ENCODE data around the gene C1orf35. TPM values are rescaled to one million over a fixed set of nuclear protein-coding genes. Genes with fewer than 3 reads are reported as not detected.
A peak's percentile ranks its signal among the peaks of the same experiment; 100 is the strongest.

The C1orf35 gene
- total and polyA plus RNA-seq, 2 of the 8 experiments (the other 6 are each of a cell fraction or from before 2014, with no cell fraction given), result 18.6 to 19.9 TPM

GRCh38 chr1:228099331-228099732 lies 3.8 kb downstream of the C1orf35 start:
- no peak overlapping the region for H2BK15ac ChIP-seq (ENCODE audit: low read length)
- 92% methylated on average over 4 of the region's 4 CpGs; no CpG with 5 or more reads in 1 of the 2 experiments for WGBS, 2 experiments (ENCODE audit: extremely low coverage in 1 of 2, insufficient coverage in 1 of 2, insufficient read length in 1 of 2, insufficient replicate concordance in 2 of 2, low coverage in 1 of 2, low lambda C conversion rate in 2 of 2, missing lambda C conversion rate in 1 of 2)
- no peak overlapping the region for H3K9ac ChIP-seq (replicated peaks in 1 of 4; ENCODE audit: extremely low read depth in 1 of 4, low read depth in 3 of 4, low read length in 3 of 4)
- H4K91ac ChIP-seq (replicated peaks; ENCODE audit: insufficient read length, low read length), result no peak overlapping the region
- no peak for DNase-seq (ENCODE audit: low read depth in 1 of 2, low spot score in 2 of 2)
- peaks cover 0 to 2% (median 0%) of the 10 kb centered on the region in 4 experiments; a peak in 1 of 7 replicates for H3K4me1 ChIP-seq (replicated peaks in 1 of 4; ENCODE audit: control insufficient read depth in 3 of 4, insufficient read depth in 4 of 4, low read length in 3 of 4)
- ChIA-PET CTCF (ENCODE audit: partially characterized antibody) (interaction anchor here (0.5 to 3.8 kb wide), 8 partner anchors 9 to 103 kb away, joined by 3 to 13 read pairs (median 5); no protein-coding TSS in a partner anchor), POLR2A (ENCODE audit: partially characterized antibody) (interaction anchor here (0.6 to 5.6 kb wide), 6 partner anchors 10 to 1314 kb away, joined by 3 to 53 read pairs (median 4); partner anchors contain the start of gene ARF1)
- no peak overlapping the region for H3K14ac ChIP-seq (ENCODE audit: insufficient read length)
- no peak overlapping the region for H4K5ac ChIP-seq (ENCODE audit: insufficient read length, low read depth, low read length)
- H3K79me2 ChIP-seq (ENCODE audit: control insufficient read depth in 1 of 2, insufficient read depth in 2 of 2, low read length in 2 of 2), result peaks cover under 1 to 28% of the 10 kb centered on the region in 2 experiments; a peak in 2 of 4 replicates
- no peak overlapping the region for H2BK5ac ChIP-seq (ENCODE audit: low read depth, low read length)
- peaks cover 6% of the 10 kb centered on the region; the same call in 1 of the 2 replicates for H3K23me2 ChIP-seq (ENCODE audit: low read depth, low read length)
- peak in 1 of 2 experiments; percentile 27; a peak in 1 of 3 replicates for TF ChIP-seq POLR2A (IDR thresholded peaks at IDR 0.05; ENCODE audit: control extremely low read depth in 1 of 2, low read depth in 2 of 2, low read length in 2 of 2)
- TF ChIP-seq HDAC2 (IDR thresholded peaks at IDR 0.05; ENCODE audit: borderline replicate concordance in 1 of 2, low read depth in 2 of 2, low read length in 2 of 2), result no peak
- no peak overlapping the region for H4K8ac ChIP-seq (ENCODE audit: extremely low read depth, insufficient read depth, low read length)
- no peak overlapping the region for H2BK12ac ChIP-seq (ENCODE audit: low read depth, low read length)
- no peaks in the 10 kb centered on the region; a peak in 1 of 7 replicates for H3K27me3 ChIP-seq (replicated peaks in 1 of 4; ENCODE audit: control insufficient read depth in 3 of 4, extremely low read depth in 1 of 4, insufficient read depth in 3 of 4, low read length in 3 of 4)
- no peak overlapping the region for H3K4ac ChIP-seq (replicated peaks; ENCODE audit: insufficient read length, low read depth, low read length)
- no peak for FAIRE-seq
- no peak overlapping the region for H3K56ac ChIP-seq (replicated peaks; ENCODE audit: insufficient read length, low read depth, low read length)
- peaks cover 23% of the 10 kb centered on the region for H3K79me1 ChIP-seq (ENCODE audit: low read depth, low read length)
- no peak overlapping the region for H3K27ac ChIP-seq (ENCODE audit: low read depth, low read length)
- no peak overlapping the region for H3K4me3 ChIP-seq (ENCODE audit: extremely low read depth in 1 of 4, insufficient read depth in 2 of 4, low read depth in 3 of 4, low read length in 4 of 4)
- H3K18ac ChIP-seq (ENCODE audit: extremely low read depth, low read length), result no peak overlapping the region
- no peak overlapping the region for H2AFZ ChIP-seq (ENCODE audit: low read length)
- H3K36me3 ChIP-seq (ENCODE audit: control insufficient read depth in 2 of 4, insufficient read depth in 4 of 4, low read length in 3 of 4), result peaks cover 13 to 38% (median 19%) of the 10 kb centered on the region in 4 experiments; a peak in 7 of 8 replicates
- no peak overlapping the region for H3K4me2 ChIP-seq (ENCODE audit: insufficient read depth in 1 of 2, low read depth in 2 of 2, low read length in 2 of 2)
- H2AK5ac ChIP-seq (ENCODE audit: low read depth, low read length), result no peak overlapping the region
- no peak overlapping the region for H2BK120ac ChIP-seq (replicated peaks; ENCODE audit: low read depth, low read length)
- peaks cover 0 to 1% of the 10 kb centered on the region in 2 experiments; a peak in 2 of 4 replicates for H3K9me3 ChIP-seq (ENCODE audit: insufficient read depth in 2 of 2, low read depth in 1 of 2, low read length in 1 of 2)
- H3K23ac ChIP-seq (ENCODE audit: insufficient read length), result no peak overlapping the region
- H4K20me1 ChIP-seq (replicated peaks in 1 of 2; ENCODE audit: control insufficient read depth in 1 of 2, insufficient read depth in 2 of 2, low read length in 2 of 2), result peaks cover 21 to 47% of the 10 kb centered on the region in 2 experiments
- no peak overlapping the region for H2BK20ac ChIP-seq (ENCODE audit: low read length)
